Vagina (tissue), 2 donors: ENCODE measurements around the gene GPR15. TPM values are rescaled to one million over a fixed set of nuclear protein-coding genes. Genes with fewer than 3 reads are reported as not detected.

Experiments used
- DNase-seq, 2 donors: peaks; one replicate each; pipeline ENCODE4 v3.0.0-alpha.2; 2017; ENCODE audit errors: extremely low spot score in 2 of 2
- H3K27ac ChIP-seq: fragments of 200-600 bp; sonication (generic); one replicate; pipeline ENCODE4 v1.5.1; 2019
- H3K27me3 ChIP-seq: fragments of 200-600 bp; sonication (generic); one replicate; pipeline ENCODE4 v1.5.1; 2019
- H3K36me3 ChIP-seq, 2 donors: fragments of 200-600 bp; sonication (generic); one replicate each; pipeline ENCODE4 v1.5.1; 2017 to 2019
- H3K4me1 ChIP-seq: fragments of 200-600 bp; sonication (generic); one replicate; pipeline ENCODE4 v1.5.1; 2019
- H3K4me3 ChIP-seq, 2 donors: fragments of 200-600 bp; sonication (generic); 1 replicate in 1 of 2; 2 replicates in 1 of 2; pipeline ENCODE4 v1.5.1; 2016 to 2019
- H3K9me3 ChIP-seq: fragments of 200-600 bp; sonication (generic); one replicate; pipeline ENCODE4 v1.5.1; 2019
- POLR2A ChIP-seq, 2 donors: fragments of 450-650 bp; IDR thresholded peaks; one replicate each; pipeline ENCODE4 v1.6.1; 2017; ENCODE audit warnings: antibody characterized with exemption in 2 of 2, mild to moderate bottlenecking in 2 of 2, moderate library complexity in 2 of 2
- POLR2AphosphoS5 ChIP-seq, 2 donors: sonication (generic); formaldehyde crosslinking; IDR thresholded peaks; one replicate each; pipeline ENCODE4 v1.9.0; 2017; ENCODE audit warnings: antibody characterized with exemption in 2 of 2, mild to moderate bottlenecking in 2 of 2, low read depth in 1 of 2; ENCODE audit not compliant: insufficient read depth in 1 of 2
- intact Hi-C: fragments of 100-400 bp; cut with DNase I; formaldehyde crosslinking; loops from one replicate; pipeline ENCODE4 v1.15.1; 2023
- total RNA-seq: library from RNA; depleted of rRNA; stranded (reverse); fragments of >200 nt; gene quantifications from one replicate; pipeline ENCODE4 v1.2.3, GENCODE V29; 2016
- TF ChIP-seq, protein P1 (sequence below), 3 experiments: fragments of 450-650 bp in 2 of 3; fragments of 200-600 bp in 1 of 3; sonication (generic) in 1 of 3; IDR thresholded peaks; one replicate each; pipeline ENCODE4 v1.5.1; 2017 to 2019; ENCODE audit warnings: antibody characterized with exemption in 3 of 3, mild to moderate bottlenecking in 2 of 3, moderate library complexity in 2 of 3

GPR15 gene
- total RNA-seq, 1 donor from 2014 or later, result 1.2 TPM

- TF ChIP-seq, protein P1, sequence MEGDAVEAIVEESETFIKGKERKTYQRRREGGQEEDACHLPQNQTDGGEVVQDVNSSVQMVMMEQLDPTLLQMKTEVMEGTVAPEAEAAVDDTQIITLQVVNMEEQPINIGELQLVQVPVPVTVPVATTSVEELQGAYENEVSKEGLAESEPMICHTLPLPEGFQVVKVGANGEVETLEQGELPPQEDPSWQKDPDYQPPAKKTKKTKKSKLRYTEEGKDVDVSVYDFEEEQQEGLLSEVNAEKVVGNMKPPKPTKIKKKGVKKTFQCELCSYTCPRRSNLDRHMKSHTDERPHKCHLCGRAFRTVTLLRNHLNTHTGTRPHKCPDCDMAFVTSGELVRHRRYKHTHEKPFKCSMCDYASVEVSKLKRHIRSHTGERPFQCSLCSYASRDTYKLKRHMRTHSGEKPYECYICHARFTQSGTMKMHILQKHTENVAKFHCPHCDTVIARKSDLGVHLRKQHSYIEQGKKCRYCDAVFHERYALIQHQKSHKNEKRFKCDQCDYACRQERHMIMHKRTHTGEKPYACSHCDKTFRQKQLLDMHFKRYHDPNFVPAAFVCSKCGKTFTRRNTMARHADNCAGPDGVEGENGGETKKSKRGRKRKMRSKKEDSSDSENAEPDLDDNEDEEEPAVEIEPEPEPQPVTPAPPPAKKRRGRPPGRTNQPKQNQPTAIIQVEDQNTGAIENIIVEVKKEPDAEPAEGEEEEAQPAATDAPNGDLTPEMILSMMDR (IDR thresholded peaks at IDR 0.05), result no peak
- TF ChIP-seq POLR2A (IDR thresholded peaks at IDR 0.05) (no peak), POLR2AphosphoS5 (IDR thresholded peaks at IDR 0.05; ENCODE audit: insufficient read depth in 1 of 2, low read depth in 1 of 2) (peak in 1 of 2 donors; percentile 20)
- no peak for DNase-seq
- no peak overlapping the region for H3K27ac ChIP-seq
- H3K4me3 ChIP-seq, result no peak overlapping the region
- no peaks in the 10 kb centered on the region for H3K9me3 ChIP-seq
- intact Hi-C loops, result no loop called here
- peaks cover 13% of the 10 kb centered on the region for H3K4me1 ChIP-seq
- no peaks in the 10 kb centered on the region for H3K27me3 ChIP-seq
- H3K36me3 ChIP-seq, result peaks cover 0 to 30% of the 10 kb centered on the region in 2 donors
Observed at GRCh38 chr3:98513091-98513511, 18.7 kb upstream of the GPR15 start.

GRCh38 chr3:98513736-98514135, 18.0 kb upstream of the GPR15 start:
- intact Hi-C loops, result no loop called here
- Histone ChIP-seq H3K27me3 (no peaks in the 10 kb centered on the region), H3K9me3 (no peaks in the 10 kb centered on the region), H3K36me3 (peaks cover 0 to 35% of the 10 kb centered on the region in 2 donors), H3K4me3 (no peak overlapping the region), H3K27ac (no peak overlapping the region), H3K4me1 (peaks cover 20% of the 10 kb centered on the region)
- DNase-seq, result no peak
- TF ChIP-seq POLR2A (IDR thresholded peaks at IDR 0.05) (no peak), POLR2AphosphoS5 (IDR thresholded peaks at IDR 0.05; ENCODE audit: insufficient read depth in 1 of 2, low read depth in 1 of 2) (no peak)
- TF ChIP-seq, protein P1 (IDR thresholded peaks at IDR 0.05), result no peak

DNA sequence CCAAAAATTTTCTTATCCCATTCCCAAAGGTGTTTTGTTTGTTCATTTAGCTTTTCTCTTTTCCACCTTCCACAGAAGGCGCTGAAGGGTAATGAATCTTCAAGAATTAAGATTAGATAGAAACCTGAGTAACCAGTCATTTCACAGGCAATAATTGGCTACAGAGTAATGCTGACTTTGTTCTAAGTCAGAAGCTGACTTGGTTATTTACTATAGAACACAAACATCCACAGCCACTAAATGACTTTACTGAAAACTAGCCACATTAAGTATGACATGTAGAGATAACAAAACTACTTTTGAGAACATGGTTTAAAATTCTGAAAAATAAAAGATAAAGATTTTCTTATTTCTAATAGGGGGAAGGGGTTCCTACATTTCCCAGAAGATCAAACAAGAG, 16.8 kb upstream of the GPR15 start:
- peaks cover 0 to 35% of the 10 kb centered on the region in 2 donors for H3K36me3 ChIP-seq
- no peak overlapping the region for H3K27ac ChIP-seq
- H3K27me3 ChIP-seq, result no peaks in the 10 kb centered on the region
- peaks cover 32% of the 10 kb centered on the region for H3K4me1 ChIP-seq
- DNase-seq, result no peak
- TF ChIP-seq POLR2A (IDR thresholded peaks at IDR 0.05) (no peak), POLR2AphosphoS5 (IDR thresholded peaks at IDR 0.05; ENCODE audit: insufficient read depth in 1 of 2, low read depth in 1 of 2) (no peak)
- TF ChIP-seq, protein P1 (IDR thresholded peaks at IDR 0.05), result no peak
- intact Hi-C loops, result no loop called here
- H3K4me3 ChIP-seq, result no peak overlapping the region
- H3K9me3 ChIP-seq, result no peaks in the 10 kb centered on the region

DNA sequence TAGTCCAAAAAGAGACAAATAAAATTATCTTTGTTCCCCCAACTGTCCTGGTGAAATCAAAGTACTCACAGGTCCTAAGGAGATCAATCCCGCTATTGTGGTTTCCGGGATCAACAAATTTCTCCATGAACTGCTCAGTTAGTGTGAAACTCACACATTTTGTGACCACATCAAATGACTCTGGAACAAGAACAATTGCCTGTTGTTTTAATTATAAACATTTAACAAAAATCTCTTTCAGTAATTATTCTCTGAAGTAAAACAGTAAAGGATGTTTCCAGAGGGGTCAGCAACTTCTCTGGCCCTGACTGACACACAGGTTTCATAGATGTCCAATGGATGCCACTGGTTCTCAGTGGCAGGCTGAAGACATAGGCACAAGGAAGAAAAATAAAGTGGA, 13.0 kb upstream of the GPR15 start:
- H3K9me3 ChIP-seq, result no peaks in the 10 kb centered on the region
- no peak for DNase-seq
- H3K4me1 ChIP-seq, result peaks cover 42% of the 10 kb centered on the region
- peaks cover 0 to 35% of the 10 kb centered on the region in 2 donors for H3K36me3 ChIP-seq
- intact Hi-C loops, result no loop called here
- H3K4me3 ChIP-seq, result no peak overlapping the region
- TF ChIP-seq, protein P1 (IDR thresholded peaks at IDR 0.05), result no peak
- no peak for TF ChIP-seq POLR2A (IDR thresholded peaks at IDR 0.05)
- TF ChIP-seq POLR2AphosphoS5 (IDR thresholded peaks at IDR 0.05; ENCODE audit: insufficient read depth in 1 of 2, low read depth in 1 of 2), result no peak
- no peaks in the 10 kb centered on the region for H3K27me3 ChIP-seq
- H3K27ac ChIP-seq, result no peak overlapping the region

DNA sequence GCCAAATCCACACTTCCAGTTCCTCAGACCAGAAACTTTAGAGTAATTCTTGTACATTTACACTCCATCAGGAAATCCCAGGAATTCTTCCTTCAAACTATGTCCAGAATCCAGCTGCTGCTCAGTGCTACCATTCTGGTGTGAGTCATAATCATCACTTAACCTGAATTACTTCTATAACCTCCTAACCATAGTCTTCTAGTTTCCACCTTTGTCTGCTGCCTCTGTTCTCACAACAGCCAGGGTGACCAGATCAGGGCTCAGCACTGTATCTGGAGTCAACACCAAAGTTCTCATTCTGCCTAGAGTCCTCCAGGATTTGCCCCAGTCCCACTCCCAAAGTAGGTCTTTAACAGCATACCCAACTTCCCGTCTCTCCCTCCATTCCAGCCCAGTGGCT, 12.4 kb upstream of the GPR15 start:
- H3K4me1 ChIP-seq, result peaks cover 42% of the 10 kb centered on the region
- H3K36me3 ChIP-seq, result peaks cover 0 to 35% of the 10 kb centered on the region in 2 donors
- DNase-seq, result no peak
- no peak overlapping the region for H3K4me3 ChIP-seq
- H3K27me3 ChIP-seq, result no peaks in the 10 kb centered on the region
- TF ChIP-seq, protein P1 (IDR thresholded peaks at IDR 0.05), result no peak
- intact Hi-C loops, result no loop called here
- no peaks in the 10 kb centered on the region for H3K9me3 ChIP-seq
- H3K27ac ChIP-seq, result no peak overlapping the region
